ENCODE results near the gene CADM1. TPM values are rescaled to one million over a fixed set of nuclear protein-coding genes. Genes with fewer than 3 reads are reported as not detected.

Gene CADM1
- total and polyA plus RNA-seq, 2 donors (not counting 3 experiments of a cell fraction or from before 2014, with no cell fraction given), result 0.52 to 2.6 TPM

- no peak for TF ChIP-seq POLR2AphosphoS5 (IDR thresholded peaks at IDR 0.05; ENCODE audit: insufficient read depth, low read depth, low read length)
- no peak for TF ChIP-seq EZH2 (IDR thresholded peaks at IDR 0.05; ENCODE audit: borderline replicate concordance, low read depth, low read length, severe bottlenecking)
- TF ChIP-seq POLR2A (IDR thresholded peaks at IDR 0.05; ENCODE audit: low read depth, low read length), result no peak
- no peak for TF ChIP-seq CTCF (IDR thresholded peaks at IDR 0.05; ENCODE audit: extremely low read depth in 1 of 2, insufficient read depth in 1 of 2, low read depth in 1 of 2, low read length in 2 of 2)
- no peak for TF ChIP-seq FOS (IDR thresholded peaks at IDR 0.05; ENCODE audit: borderline replicate concordance, insufficient read depth, low read length)
- no peak for TF ChIP-seq GATA2 (IDR thresholded peaks at IDR 0.05; ENCODE audit: insufficient read depth, insufficient read length, low read depth, low read length)
- no peak for TF ChIP-seq MAX (IDR thresholded peaks at IDR 0.05; ENCODE audit: insufficient read depth, insufficient read length)
- TF ChIP-seq JUN (IDR thresholded peaks at IDR 0.05; ENCODE audit: borderline replicate concordance, insufficient read depth, insufficient read length, low read depth), result no peak
- no peak for TF ChIP-seq MYC (IDR thresholded peaks at IDR 0.05; ENCODE audit: low read depth, low read length)
- ChIA-PET POLR2A (no interaction called here), CTCF (no interaction called here)
- H3K9ac ChIP-seq (replicated peaks; ENCODE audit: extremely low read depth, insufficient read depth, low read length), result no peak overlapping the region
- no peak for DNase-seq (ENCODE audit: low read depth, low spot score)
- H3K27me3 ChIP-seq (ENCODE audit: control insufficient read depth in 2 of 2, insufficient read depth in 2 of 2, low read length in 2 of 2), result no peaks in the 10 kb centered on the region
- H3K79me2 ChIP-seq (ENCODE audit: control insufficient read depth, insufficient read depth, low read length), result no peaks in the 10 kb centered on the region
- H3K4me3 ChIP-seq (replicated peaks in 1 of 3; ENCODE audit: insufficient read depth in 1 of 3, low read depth in 1 of 3, low read length in 3 of 3), result no peak overlapping the region
- H3K4me1 ChIP-seq (ENCODE audit: control insufficient read depth, extremely low read depth, insufficient read depth, low read length), result no peaks in the 10 kb centered on the region
- intact Hi-C loops (cut with micrococcal nuclease) (no loop called here), dilution Hi-C loops (cut with MboI; ENCODE audit: extremely low pct_ligation_motif_present, low sequenced_read_pairs) (no loop called here)
- H3K36me3 ChIP-seq (ENCODE audit: control insufficient read depth in 2 of 2, extremely low read depth in 1 of 2, insufficient read depth in 2 of 2, low read length in 2 of 2), result no peaks in the 10 kb centered on the region
- H3K27ac ChIP-seq (ENCODE audit: insufficient read depth, low read depth, low read length), result no peak overlapping the region
- BruUV-seq (replicated peaks), result no TSS peak
- H4K20me1 ChIP-seq (replicated peaks; ENCODE audit: control insufficient read depth, extremely low read depth, insufficient read depth, low read length), result no peaks in the 10 kb centered on the region
- H3K9me1 ChIP-seq (replicated peaks; ENCODE audit: control insufficient read depth, extremely low read depth, insufficient read depth, low read length), result no peaks in the 10 kb centered on the region
- no peak overlapping the region for H2AFZ ChIP-seq (ENCODE audit: low read depth, low read length)
- FAIRE-seq, result no peak
- no peak overlapping the region for H3K4me2 ChIP-seq (ENCODE audit: insufficient read depth, low read length)
- H3K9me3 ChIP-seq (replicated peaks; ENCODE audit: control insufficient read depth, insufficient read depth, low read length), result no peaks in the 10 kb centered on the region
Measured at GRCh38 chr11:115347106-115347505, 157.1 kb downstream of the CADM1 start.
